ENCODE results near the gene ERC2. TPM values are rescaled to one million over a fixed set of nuclear protein-coding genes. Genes with fewer than 3 reads are reported as not detected.

Gene ERC2
- polyA plus RNA-seq, 1 experiment: 0.07 TPM

GRCh38 chr3:56488812-56489600, 20.7 kb upstream of the ERC2 start:
- H3K9me3 ChIP-seq (ENCODE audit: control insufficient read depth, insufficient read depth, low read length): no peaks in the 10 kb centered on the region

GRCh38 chr3:56484525-56485032, 16.3 kb upstream of the ERC2 start:
- CTCF ChIA-PET: interaction anchor here (1.8 kb wide), 1 partner anchor 10 kb away, joined by 6 read pairs; no protein-coding TSS in a partner anchor
- Histone ChIP-seq H3K4me3 (ENCODE audit: low read depth, low read length) (no peak overlapping the region), H3K9me3 (ENCODE audit: control insufficient read depth, insufficient read depth, low read length) (no peaks in the 10 kb centered on the region), H3K27ac (ENCODE audit: low read depth, low read length) (no peak overlapping the region), H3K27me3 (ENCODE audit: control insufficient read depth, insufficient read depth, low read length) (no peaks in the 10 kb centered on the region)
- POLR2A ChIA-PET: no interaction called here
- DNase-seq (ENCODE audit: low read depth, low spot score): no peak
- TF ChIP-seq CTCF (IDR thresholded peaks at IDR 0.05; ENCODE audit: low read depth, low read length): no peak

More at GRCh38 chr3:56488812-56489600, 20.7 kb upstream of the ERC2 start:
- no peak overlapping the region for H3K27ac ChIP-seq (ENCODE audit: low read depth, low read length)
- DNase-seq (ENCODE audit: low read depth, low spot score): no peak
- no peaks in the 10 kb centered on the region for H3K27me3 ChIP-seq (ENCODE audit: control insufficient read depth, insufficient read depth, low read length)
- ChIA-PET CTCF (no interaction called here), POLR2A (no interaction called here)
- TF ChIP-seq CTCF (IDR thresholded peaks at IDR 0.05; ENCODE audit: low read depth, low read length): no peak
- no peak overlapping the region for H3K4me3 ChIP-seq (ENCODE audit: low read depth, low read length)

- no peaks in the 10 kb centered on the region for H3K9me3 ChIP-seq (ENCODE audit: control insufficient read depth, insufficient read depth, low read length)
- DNase-seq (ENCODE audit: low read depth, low spot score): no peak
- ChIA-PET POLR2A (interaction anchor here (0.6 kb wide), 1 partner anchor 1853 kb away, joined by 5 read pairs; no protein-coding TSS in a partner anchor), CTCF (no interaction called here)
- TF ChIP-seq CTCF (IDR thresholded peaks at IDR 0.05; ENCODE audit: low read depth, low read length): no peak
- H3K4me3 ChIP-seq (ENCODE audit: low read depth, low read length): no peak overlapping the region
- no peak overlapping the region for H3K27ac ChIP-seq (ENCODE audit: low read depth, low read length)
- H3K27me3 ChIP-seq (ENCODE audit: control insufficient read depth, insufficient read depth, low read length): no peaks in the 10 kb centered on the region
These were observed 15.9 kb upstream of the ERC2 start for GRCh38 chr3:56484122-56484521.

GRCh38 chr3:56477646-56478045, 9.4 kb upstream of the ERC2 start:
- ChIA-PET POLR2A (no interaction called here), CTCF (interaction anchor here (1.7 kb wide), 1 partner anchor 17 kb away, joined by 6 read pairs; no protein-coding TSS in a partner anchor)
- no peaks in the 10 kb centered on the region for H3K9me3 ChIP-seq (ENCODE audit: control insufficient read depth, insufficient read depth, low read length)
- no peak overlapping the region for H3K27ac ChIP-seq (ENCODE audit: low read depth, low read length)
- no peaks in the 10 kb centered on the region for H3K27me3 ChIP-seq (ENCODE audit: control insufficient read depth, insufficient read depth, low read length)
- no peak overlapping the region for H3K4me3 ChIP-seq (ENCODE audit: low read depth, low read length)
- DNase-seq (ENCODE audit: low read depth, low spot score): no peak
- TF ChIP-seq CTCF (IDR thresholded peaks at IDR 0.05; ENCODE audit: low read depth, low read length): no peak

GRCh38 chr3:56476771-56477170, 8.5 kb upstream of the ERC2 start:
- H3K4me3 ChIP-seq (ENCODE audit: low read depth, low read length): no peak overlapping the region
- no peaks in the 10 kb centered on the region for H3K9me3 ChIP-seq (ENCODE audit: control insufficient read depth, insufficient read depth, low read length)
- no peak for DNase-seq (ENCODE audit: low read depth, low spot score)
- no peak overlapping the region for H3K27ac ChIP-seq (ENCODE audit: low read depth, low read length)
- peaks cover 2% of the 10 kb centered on the region for H3K27me3 ChIP-seq (ENCODE audit: control insufficient read depth, insufficient read depth, low read length)
- CTCF ChIA-PET: interaction anchor here (1.7 kb wide), 1 partner anchor 18 kb away, joined by 6 read pairs; no protein-coding TSS in a partner anchor
- no peak for TF ChIP-seq CTCF (IDR thresholded peaks at IDR 0.05; ENCODE audit: low read depth, low read length)
- POLR2A ChIA-PET: no interaction called here
